ENCODE data around the gene KCNT2.

KCNT2 gene

GRCh38 chr1:196608390-196609369 is at the start of gene KCNT2:
TSS of gene KCNT2 (minus strand) at chr1:196608440. CDS start at chr1:196608309, 131 bp downstream.
- Histone ChIP-seq H3K9me3 (no peaks in the 10 kb centered on the region), H3K27me3 (no peaks in the 10 kb centered on the region), H3K4me3 (peak within 1 kb of the TSS; percentile 56), H3K4me1 (peaks cover 0 to 31% (median 7%) of the 10 kb centered on the region in 4 donors), H3K36me3 (no peaks in the 10 kb centered on the region), H3K27ac (peak within 1 kb of the TSS; percentile 49 to 78)
- DNase-seq: peak; percentile 70 to 79
- intact Hi-C loops (cut with DNase I; ENCODE audit: low total_unique reads): no loop called here
- TF ChIP-seq, protein P1, sequence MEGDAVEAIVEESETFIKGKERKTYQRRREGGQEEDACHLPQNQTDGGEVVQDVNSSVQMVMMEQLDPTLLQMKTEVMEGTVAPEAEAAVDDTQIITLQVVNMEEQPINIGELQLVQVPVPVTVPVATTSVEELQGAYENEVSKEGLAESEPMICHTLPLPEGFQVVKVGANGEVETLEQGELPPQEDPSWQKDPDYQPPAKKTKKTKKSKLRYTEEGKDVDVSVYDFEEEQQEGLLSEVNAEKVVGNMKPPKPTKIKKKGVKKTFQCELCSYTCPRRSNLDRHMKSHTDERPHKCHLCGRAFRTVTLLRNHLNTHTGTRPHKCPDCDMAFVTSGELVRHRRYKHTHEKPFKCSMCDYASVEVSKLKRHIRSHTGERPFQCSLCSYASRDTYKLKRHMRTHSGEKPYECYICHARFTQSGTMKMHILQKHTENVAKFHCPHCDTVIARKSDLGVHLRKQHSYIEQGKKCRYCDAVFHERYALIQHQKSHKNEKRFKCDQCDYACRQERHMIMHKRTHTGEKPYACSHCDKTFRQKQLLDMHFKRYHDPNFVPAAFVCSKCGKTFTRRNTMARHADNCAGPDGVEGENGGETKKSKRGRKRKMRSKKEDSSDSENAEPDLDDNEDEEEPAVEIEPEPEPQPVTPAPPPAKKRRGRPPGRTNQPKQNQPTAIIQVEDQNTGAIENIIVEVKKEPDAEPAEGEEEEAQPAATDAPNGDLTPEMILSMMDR (IDR thresholded peaks at IDR 0.05): no peak

DNA sequence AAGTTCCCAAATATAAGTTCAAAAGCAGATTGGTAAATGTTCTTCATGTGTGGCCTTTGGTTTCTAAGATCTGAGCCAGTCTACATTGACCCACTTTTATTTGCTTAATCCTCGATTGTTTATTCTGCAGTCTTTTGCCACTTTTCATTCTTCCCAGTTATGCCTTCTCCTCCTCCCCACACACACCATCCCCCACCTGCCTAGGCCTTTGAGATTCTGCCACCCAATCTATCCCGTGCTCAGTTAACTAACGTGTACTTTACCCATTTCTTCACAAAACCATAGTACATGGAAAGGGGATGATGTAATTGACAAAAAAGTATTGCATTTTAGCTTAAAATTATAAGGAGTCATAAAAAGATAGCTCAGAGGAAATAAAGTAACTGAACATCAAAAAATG is 47.3 kb upstream of the KCNT2 start:
- Histone ChIP-seq H3K4me1 (peaks cover 0 to 2% (median 0%) of the 10 kb centered on the region in 4 donors), H3K4me3 (peak overlapping the region; percentile 40 to 43), H3K36me3 (no peaks in the 10 kb centered on the region), H3K27ac (peak overlapping the region in 1 of 2 donors; percentile 4), H3K9me3 (no peaks in the 10 kb centered on the region), H3K27me3 (no peaks in the 10 kb centered on the region)
- no peak for DNase-seq
- intact Hi-C loops (cut with DNase I; ENCODE audit: low total_unique reads): no loop called here
- TF ChIP-seq, protein P1 (IDR thresholded peaks at IDR 0.05): no peak

DNA sequence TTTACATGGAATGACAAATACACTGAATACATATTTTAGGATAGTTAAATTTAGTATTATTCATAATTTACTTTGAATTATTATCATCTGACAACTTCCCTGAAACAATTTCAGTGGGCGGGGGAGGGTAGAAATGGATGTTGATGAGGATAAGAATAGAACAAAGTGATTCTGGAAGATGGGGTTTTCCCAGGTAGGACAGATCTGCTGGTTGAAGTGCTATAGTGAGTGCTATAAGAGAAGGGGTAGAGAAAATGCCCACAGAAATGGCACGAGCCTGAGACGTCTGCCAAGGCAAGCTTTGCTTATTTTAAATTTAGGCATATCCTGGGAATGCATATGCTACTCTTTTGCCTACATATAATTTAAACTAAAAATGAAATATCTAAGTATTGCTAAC is 46.8 kb upstream of the KCNT2 start:
- H3K27ac ChIP-seq: peak overlapping the region in 1 of 2 donors; percentile 4
- TF ChIP-seq, protein P1 (IDR thresholded peaks at IDR 0.05): no peak
- peaks cover 0 to 2% (median 0%) of the 10 kb centered on the region in 4 donors for H3K4me1 ChIP-seq
- DNase-seq: no peak
- H3K9me3 ChIP-seq: no peaks in the 10 kb centered on the region
- H3K36me3 ChIP-seq: no peaks in the 10 kb centered on the region
- intact Hi-C loops (cut with DNase I; ENCODE audit: low total_unique reads): no loop called here
- no peaks in the 10 kb centered on the region for H3K27me3 ChIP-seq
- peak overlapping the region; percentile 40 to 43 for H3K4me3 ChIP-seq

- Histone ChIP-seq H3K4me1 (peaks cover 0 to 1% (median 0%) of the 10 kb centered on the region in 4 donors), H3K36me3 (no peaks in the 10 kb centered on the region), H3K27me3 (no peaks in the 10 kb centered on the region), H3K27ac (peak overlapping the region in 1 of 2 donors; percentile 28), H3K9me3 (no peaks in the 10 kb centered on the region), H3K4me3 (peak overlapping the region; percentile 40 to 43)
- intact Hi-C loops (cut with DNase I; ENCODE audit: low total_unique reads): no loop called here
- TF ChIP-seq, protein P1 (IDR thresholded peaks at IDR 0.05): no peak
- DNase-seq: no peak
Measured at GRCh38 chr1:196654271-196654670, 46.0 kb upstream of the KCNT2 start.

- peak within 1 kb of the TSS; percentile 40 to 43 for H3K4me3 ChIP-seq
- intact Hi-C loops (cut with DNase I; ENCODE audit: low total_unique reads): no loop called here
- H3K27ac ChIP-seq: peak within 1 kb of the TSS; percentile 19 to 28
- TF ChIP-seq, protein P1 (IDR thresholded peaks at IDR 0.05): no peak
- no peaks in the 10 kb centered on the region for H3K9me3 ChIP-seq
- no peaks in the 10 kb centered on the region for H3K4me1 ChIP-seq
- no peak for DNase-seq
- no peaks in the 10 kb centered on the region for H3K27me3 ChIP-seq
- H3K36me3 ChIP-seq: no peaks in the 10 kb centered on the region
Measured at GRCh38 chr1:196651637-196652215, 43.5 kb upstream of the KCNT2 start, which contains the start of gene CFH. TSS of gene CFH (plus strand) at chr1:196652043. CDS start at chr1:196652118, 75 bp downstream.
